ENCODE measurements around the gene CAMTA1.

CAMTA1 gene

GRCh38 chr1:7383671-7384520 is 598.6 kb downstream of the CAMTA1 start:
- DNase-seq, result no peak

- no peak for DNase-seq
These were observed 599.4 kb downstream of the CAMTA1 start for GRCh38 chr1:7384679-7385078.

DNA sequence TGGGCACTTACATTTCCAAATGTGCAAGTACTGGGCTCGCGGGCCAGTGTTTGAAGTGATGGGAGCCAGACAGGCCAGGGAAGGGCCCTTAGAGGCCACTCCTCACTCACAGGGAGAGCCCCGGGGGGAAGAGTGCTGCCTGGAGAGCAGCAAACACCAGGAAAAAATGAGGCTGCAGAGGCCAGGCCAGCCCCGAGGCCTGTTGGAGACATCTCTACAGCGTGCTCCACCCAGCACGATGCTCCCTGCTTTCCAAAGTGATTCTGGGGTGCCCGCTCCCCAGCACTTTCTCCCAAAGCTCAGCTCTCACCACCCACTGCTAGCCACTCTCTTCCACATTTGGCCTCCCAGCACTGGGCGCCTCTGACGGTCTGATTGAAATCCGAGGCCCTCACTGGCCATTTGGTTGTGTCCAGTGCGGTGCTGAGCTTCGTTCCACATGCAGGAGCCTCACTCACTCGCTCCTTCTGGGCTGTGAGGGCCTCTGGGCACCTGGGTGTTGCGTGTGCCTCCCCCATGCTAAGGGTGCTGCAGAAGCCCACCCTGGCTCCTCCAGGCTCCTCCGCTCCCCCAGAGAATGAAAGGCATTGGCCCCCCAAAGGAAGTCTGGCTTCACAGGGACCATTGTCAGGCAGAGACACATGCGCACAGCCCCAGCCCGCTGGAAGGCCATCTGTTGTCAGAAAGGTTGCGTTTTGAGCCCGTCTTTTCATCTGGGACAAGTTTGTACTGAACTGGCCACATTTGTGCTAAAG is 600.4 kb downstream of the CAMTA1 start:
- no peak for DNase-seq

GRCh38 chr1:7386226-7387052 is 601.2 kb downstream of the CAMTA1 start:
- DNase-seq, result no peak

DNA sequence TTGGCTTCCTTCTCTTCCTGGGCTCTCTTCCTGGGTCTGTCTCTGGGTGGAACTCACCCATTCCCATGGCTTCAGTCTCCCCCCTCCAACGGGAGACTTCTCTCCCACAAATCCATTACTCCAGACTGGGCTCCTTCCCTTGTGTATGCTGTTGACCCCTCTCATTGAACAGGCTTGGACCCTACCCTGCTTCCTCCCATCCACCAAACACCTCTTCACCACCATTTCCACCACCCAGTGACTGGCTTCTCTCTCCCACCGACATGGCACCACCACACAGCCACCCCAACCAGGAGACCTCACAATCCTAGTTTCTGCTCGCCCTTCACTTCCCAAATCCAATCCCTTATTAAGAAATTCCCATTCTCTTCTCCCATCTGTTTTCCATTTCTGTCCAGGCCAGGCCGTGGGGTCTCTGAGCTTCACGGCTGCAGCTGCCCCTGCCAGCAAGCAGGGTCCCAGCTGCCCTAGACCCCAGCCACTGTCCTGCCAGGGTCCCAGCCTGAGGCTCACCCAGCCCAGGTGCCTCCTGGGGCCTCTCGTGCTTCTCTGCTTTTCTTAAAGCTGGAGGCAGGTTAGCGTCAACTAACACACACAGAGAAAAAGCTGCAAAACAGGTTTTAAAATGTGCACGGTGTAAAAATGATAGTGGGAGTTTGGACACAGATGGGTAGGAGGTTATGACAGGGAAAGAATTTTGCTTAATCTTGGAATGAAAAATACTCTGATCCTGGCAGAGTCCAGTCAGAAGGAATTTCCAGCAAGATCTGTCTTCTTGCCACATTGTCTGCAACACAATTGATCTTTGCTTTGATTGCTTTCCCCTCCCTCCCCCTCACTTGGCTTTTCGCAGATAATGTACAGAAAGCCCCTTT is 602.0 kb downstream of the CAMTA1 start:
- DNase-seq, result no peak

DNA sequence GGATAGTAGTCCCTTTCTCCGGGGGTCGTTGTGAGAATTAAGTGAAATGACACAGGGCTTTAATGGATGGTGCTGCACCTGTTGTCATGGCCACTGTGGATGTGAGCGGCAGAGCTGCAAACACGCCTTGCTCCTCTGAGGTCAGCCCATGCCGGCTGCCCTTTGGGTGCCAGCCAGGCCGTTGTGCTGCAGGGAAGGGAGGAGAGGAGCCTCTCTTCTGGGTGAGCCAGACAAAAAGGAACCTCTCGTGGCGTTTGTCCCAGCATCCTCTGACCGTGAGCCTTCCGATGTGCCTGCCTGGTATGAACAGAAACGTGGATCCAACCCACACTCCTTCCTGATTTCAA is 602.9 kb downstream of the CAMTA1 start:
- no peak for DNase-seq

GRCh38 chr1:7388488-7389185 is 603.4 kb downstream of the CAMTA1 start:
- DNase-seq, result no peak

- DNase-seq, result no peak
These were observed 604.1 kb downstream of the CAMTA1 start for GRCh38 chr1:7389201-7389905.

- DNase-seq, result no peak
These were observed 604.8 kb downstream of the CAMTA1 start for GRCh38 chr1:7389906-7390603.

- no peak for DNase-seq
These were observed 605.3 kb downstream of the CAMTA1 start for GRCh38 chr1:7390604-7391000.

DNA sequence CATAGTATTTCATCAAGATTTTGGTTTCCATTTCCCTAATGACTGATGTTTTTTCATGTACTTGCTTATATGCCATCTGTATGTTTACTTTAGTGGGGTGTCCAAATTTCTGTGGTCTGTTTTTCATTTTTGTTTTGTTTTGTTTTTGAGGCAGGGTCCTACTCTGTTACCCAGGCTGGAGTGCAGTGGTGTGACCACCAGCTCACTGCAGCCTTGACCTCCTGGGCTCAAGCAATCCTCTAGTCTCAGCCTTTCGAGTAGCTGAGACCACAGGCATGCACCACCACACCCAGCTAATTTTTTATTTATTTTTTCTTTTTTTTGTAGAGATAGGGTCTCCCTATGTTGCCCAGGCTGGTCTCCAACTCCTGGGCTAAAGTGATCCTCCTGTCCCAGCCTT is 607.9 kb downstream of the CAMTA1 start:
- no peak for DNase-seq

GRCh38 chr1:7395251-7395650 is 610.0 kb downstream of the CAMTA1 start:
- no peak for DNase-seq

DNA sequence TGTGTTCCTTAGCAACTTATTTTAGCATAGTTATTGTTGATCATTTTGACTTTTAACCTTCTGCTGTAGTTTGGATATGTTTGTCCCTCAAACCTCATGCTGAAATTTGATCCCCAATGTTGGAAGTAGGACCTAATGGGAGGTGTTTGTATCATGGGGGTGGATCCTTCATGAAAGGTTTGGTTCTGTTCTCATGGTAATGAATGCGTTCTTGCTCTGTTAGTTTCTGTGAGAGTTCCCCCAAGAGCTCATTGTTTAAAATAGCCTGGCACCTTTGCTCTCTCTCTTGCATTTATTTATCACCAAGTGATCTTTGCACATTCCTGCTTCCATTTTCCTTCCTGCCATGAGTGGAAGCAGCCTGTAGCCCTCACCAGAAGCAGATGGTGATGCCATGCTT is 613.7 kb downstream of the CAMTA1 start:
- DNase-seq, result no peak

DNA sequence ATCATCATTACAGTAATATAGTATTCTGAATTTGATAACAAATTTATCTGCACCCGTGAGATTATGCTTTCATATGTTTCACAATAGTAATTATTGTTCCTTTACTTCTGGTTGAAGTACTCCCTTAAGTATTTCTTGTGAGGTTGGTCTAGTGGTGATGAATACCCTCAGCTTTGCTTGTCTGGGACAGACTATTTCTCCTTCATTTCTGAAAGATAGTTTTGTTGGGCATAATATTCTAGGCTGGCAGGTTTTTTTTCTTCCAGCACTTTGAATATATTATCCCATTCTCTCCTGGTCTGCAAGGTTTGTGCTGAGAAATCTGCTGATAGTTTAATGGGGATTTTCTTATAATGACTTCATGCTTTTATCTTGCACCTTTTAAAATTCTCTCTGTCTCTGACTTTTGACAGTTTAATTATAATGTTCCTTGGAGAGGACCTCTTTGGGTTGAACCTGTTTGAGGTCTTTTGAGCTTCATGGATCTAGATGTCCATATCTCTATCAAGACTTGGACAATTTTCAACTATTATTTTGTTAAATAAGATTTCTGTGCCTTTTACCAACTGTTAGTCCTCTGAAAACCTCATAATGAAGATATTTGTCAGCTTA is 614.4 kb downstream of the CAMTA1 start:
- DNase-seq, result no peak

- no peak for DNase-seq
These were observed 615.3 kb downstream of the CAMTA1 start for GRCh38 chr1:7400566-7400965.

- no peak for DNase-seq
These were observed 616.7 kb downstream of the CAMTA1 start for GRCh38 chr1:7401814-7402547.

- no peak for DNase-seq
These were observed 617.2 kb downstream of the CAMTA1 start for GRCh38 chr1:7402548-7402850.

DNA sequence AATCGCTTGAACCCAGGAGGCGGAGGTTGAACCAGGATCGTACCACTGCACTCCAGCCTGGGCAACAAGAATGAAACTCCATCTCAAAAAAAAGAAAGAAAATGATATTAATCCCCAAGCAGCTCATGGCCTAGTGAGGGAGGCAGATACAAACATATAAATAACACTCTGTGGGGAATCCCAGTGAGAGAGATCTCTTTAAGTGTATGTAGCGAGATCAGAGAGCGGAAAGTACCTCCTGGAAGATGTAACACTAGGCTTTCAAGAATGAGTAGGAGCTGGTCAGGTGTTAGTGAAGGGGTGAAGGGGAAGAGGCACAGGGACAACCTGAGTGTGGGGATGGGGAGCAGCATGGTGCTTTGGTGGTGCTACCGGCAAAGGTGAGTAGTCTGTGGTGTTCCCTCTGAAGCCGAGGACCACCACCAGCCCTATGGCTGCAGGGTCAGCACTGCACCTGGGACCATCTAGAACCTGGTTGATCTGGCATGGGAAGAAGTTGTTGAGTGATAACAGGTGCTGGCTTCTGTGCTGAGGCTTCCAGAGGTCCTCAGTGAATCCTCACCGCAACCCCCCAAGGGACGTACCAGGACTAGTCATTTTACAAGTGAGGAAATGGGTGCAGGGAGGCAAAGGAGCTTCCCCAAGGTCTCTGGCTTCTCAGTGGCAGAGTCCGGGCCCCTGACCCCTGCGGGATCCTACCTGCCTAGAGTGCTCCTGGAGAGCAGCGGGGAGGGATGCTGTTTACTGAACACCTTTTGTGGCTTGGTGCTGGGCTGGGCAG is 618.2 kb downstream of the CAMTA1 start:
- DNase-seq, result no peak

Data from COR-L47 (cell line).